Effector memory CD4-positive, alpha-beta T cell (primary cell): ENCODE data around the gene LATS1.
"Not testable (repeated sequence)": the region's sequence is repeated elsewhere in the genome, so short reads cannot be mapped to it uniquely, and the experiment has no call there.

ENCODE experiments used
- DNase-seq, 3 donors: peaks; one replicate each; pipeline ENCODE4 v3.0.0-alpha.2; 2020
- H3K27ac ChIP-seq: 2 replicates; pipeline ENCODE4 v1.7.0; 2013; ENCODE audit warnings: mild to moderate bottlenecking, low read length, moderate library complexity; ENCODE audit not compliant: insufficient read depth, poor library complexity, severe bottlenecking
- H3K27me3 ChIP-seq: replicated peaks from 2 replicates; pipeline ENCODE4 v1.7.0; 2013; ENCODE audit warnings: mild to moderate bottlenecking, low read length; ENCODE audit not compliant: insufficient read depth, control insufficient read depth, poor library complexity, severe bottlenecking
- H3K36me3 ChIP-seq: 2 replicates; pipeline ENCODE4 v1.7.0; 2013; ENCODE audit warnings: mild to moderate bottlenecking, low read length, moderate library complexity; ENCODE audit not compliant: control insufficient read depth, insufficient read depth
- H3K4me1 ChIP-seq: 2 replicates; pipeline ENCODE4 v1.7.0; 2013; ENCODE audit warnings: low read length, mild to moderate bottlenecking; ENCODE audit not compliant: control insufficient read depth, insufficient read depth, poor library complexity, severe bottlenecking
- H3K4me3 ChIP-seq: 2 replicates; pipeline ENCODE4 v1.7.0; 2013; ENCODE audit warnings: low read length, low read depth, mild to moderate bottlenecking; ENCODE audit not compliant: insufficient read depth, poor library complexity, severe bottlenecking
- H3K9me3 ChIP-seq: 2 replicates; pipeline ENCODE4 v1.7.0; 2013; ENCODE audit warnings: mild to moderate bottlenecking, low read length, moderate library complexity; ENCODE audit not compliant: control insufficient read depth

Gene LATS1

DNA sequence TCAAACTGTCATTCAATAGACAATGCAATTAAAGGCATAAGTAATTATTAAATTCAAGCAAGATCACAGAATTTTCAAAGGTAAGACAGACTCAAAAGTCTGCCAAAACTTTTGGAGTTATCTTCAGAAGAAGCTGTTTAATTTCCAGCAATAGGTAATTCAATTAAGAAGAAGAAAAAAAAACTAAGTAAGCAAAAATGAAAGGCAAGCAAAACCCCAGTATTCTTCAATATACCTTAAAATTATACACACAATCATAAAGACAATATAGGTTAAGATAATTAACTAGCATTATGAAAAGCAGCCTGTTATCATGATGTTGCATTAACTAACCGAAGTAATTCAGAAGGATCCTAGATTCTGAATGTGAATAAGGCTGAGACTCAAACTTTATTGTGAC lies 3.5 kb downstream of the LATS1 start:
- Histone ChIP-seq H3K4me1 (peaks cover 16% of the 10 kb centered on the region), H3K9me3 (no peaks in the 10 kb centered on the region), H3K36me3 (no peaks in the 10 kb centered on the region), H3K27me3 (no peaks in the 10 kb centered on the region), H3K4me3 (no peak overlapping the region), H3K27ac (no peak overlapping the region)
- no peak for DNase-seq

DNA sequence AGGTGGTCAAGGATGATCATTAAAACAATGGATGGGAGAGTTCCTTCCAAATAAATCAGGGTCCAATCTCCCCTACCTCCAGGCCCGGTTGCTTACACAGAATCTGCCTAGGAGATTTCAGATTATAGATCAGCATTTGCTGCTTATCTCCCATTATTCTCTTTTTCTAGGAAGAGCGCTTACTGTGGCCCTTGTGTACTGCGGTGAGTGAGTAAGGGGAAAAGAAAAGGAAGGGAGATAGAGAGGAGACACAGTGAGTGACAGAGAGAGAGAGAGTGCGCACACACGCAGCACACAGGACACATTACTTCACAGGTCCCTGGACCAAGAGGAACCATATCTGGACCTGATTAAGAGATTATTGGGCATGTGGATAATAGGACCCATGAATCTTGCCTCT lies 6.2 kb downstream of the LATS1 start:
- DNase-seq = no peak
- Histone ChIP-seq H3K27ac (no peak overlapping the region), H3K9me3 (no peaks in the 10 kb centered on the region), H3K36me3 (no peaks in the 10 kb centered on the region), H3K4me3 (no peak overlapping the region), H3K4me1 (peaks cover 20% of the 10 kb centered on the region), H3K27me3 (no peaks in the 10 kb centered on the region)

DNA sequence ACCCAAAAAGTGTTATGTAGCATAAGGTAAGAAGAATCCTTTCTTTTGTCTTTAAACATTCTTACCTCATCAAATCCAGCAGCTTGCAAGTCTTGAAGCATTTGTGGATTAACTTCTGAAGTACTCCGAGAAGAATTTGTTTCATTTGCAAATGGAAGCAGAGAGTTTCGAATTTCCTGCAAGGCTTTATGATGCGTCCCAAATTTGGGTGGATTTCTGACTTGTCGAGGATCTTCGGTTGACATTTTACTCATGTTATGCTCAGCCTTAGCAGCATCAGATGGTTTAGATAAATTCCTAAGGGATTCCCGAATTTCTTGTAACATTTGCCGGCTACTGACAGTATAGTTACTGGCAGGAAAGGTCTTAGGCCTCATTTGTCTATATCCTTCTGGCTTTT lies 16.2 kb downstream of the LATS1 start:
- Histone ChIP-seq H3K27me3 (no peaks in the 10 kb centered on the region), H3K4me3 (no peak overlapping the region), H3K27ac (no peak overlapping the region), H3K36me3 (peaks cover 13% of the 10 kb centered on the region), H3K9me3 (no peaks in the 10 kb centered on the region), H3K4me1 (peaks cover 6% of the 10 kb centered on the region)
- DNase-seq = no peak

DNA sequence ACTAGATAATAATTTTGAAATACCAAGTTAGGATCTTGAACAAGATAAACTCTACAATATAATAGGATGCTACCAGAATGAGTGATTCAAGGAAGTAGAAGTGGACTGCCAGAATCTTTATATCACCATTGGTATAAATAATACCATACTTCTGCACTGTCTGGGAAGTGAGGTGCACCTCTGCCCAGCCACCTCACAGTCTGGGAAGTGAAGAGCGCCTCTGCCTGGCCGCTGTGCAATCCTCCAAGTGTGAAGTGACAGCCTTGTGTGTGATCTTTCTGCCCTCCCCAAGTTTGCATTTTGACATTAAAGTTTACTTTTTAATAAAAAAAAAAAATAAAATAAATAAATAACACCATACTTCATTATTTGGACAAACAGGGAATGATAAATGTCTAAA lies 18.8 kb downstream of the LATS1 start:
- H3K27ac ChIP-seq = no peak overlapping the region
- no peaks in the 10 kb centered on the region for H3K9me3 ChIP-seq
- peaks cover 13% of the 10 kb centered on the region for H3K36me3 ChIP-seq
- peaks cover 3% of the 10 kb centered on the region for H3K4me1 ChIP-seq
- no peak for DNase-seq
- H3K4me3 ChIP-seq = no peak overlapping the region
- no peaks in the 10 kb centered on the region for H3K27me3 ChIP-seq

DNA sequence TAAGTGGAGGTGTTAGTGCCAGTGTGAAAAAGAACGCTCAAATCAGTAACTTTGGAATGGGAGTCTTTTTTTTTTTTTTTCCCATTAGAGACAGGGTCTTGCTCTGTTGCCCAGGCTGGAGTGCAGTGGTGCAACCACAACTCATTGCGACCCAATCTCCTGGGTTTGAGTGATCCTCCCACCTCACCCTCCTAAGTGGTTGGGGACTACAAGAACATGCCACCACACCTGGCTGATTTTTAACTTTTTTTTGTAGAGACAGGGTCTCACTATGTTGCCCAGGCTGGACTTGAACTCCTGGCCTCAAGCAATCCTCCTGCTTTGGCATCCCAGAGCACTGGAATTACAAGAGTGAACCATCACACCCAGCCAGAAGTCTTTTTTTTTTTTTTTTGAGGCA lies 19.7 kb downstream of the LATS1 start:
- Histone ChIP-seq H3K27ac (no peak overlapping the region), H3K4me3 (no peak overlapping the region), H3K4me1 (peaks cover 3% of the 10 kb centered on the region), H3K27me3 (no peaks in the 10 kb centered on the region), H3K36me3 (peaks cover 14% of the 10 kb centered on the region), H3K9me3 (no peaks in the 10 kb centered on the region)
- no peak for DNase-seq

DNA sequence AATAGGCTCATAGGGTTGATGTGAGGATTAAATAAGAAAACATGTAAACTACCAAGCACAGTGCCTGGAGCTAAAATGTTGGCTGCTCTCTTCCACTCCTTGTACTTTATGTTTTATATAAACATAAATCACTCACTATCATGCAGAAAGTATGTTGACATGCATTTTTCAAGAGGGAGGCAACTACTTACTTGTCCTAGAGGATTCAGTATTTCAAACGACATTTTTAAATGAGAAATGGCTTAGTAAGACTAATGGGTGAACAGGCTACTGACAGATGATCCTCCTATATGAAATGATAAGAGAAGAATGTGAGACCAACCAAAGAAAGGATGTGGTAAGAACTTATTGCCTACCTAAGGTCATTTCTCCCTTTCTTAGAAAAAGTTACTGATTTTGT lies 21.0 kb downstream of the LATS1 start:
- H3K4me3 ChIP-seq = no peak overlapping the region
- no peak overlapping the region for H3K27ac ChIP-seq
- H3K27me3 ChIP-seq = no peaks in the 10 kb centered on the region
- no peaks in the 10 kb centered on the region for H3K9me3 ChIP-seq
- DNase-seq = no peak
- H3K36me3 ChIP-seq = peaks cover 20% of the 10 kb centered on the region
- peaks cover 3% of the 10 kb centered on the region for H3K4me1 ChIP-seq

DNA sequence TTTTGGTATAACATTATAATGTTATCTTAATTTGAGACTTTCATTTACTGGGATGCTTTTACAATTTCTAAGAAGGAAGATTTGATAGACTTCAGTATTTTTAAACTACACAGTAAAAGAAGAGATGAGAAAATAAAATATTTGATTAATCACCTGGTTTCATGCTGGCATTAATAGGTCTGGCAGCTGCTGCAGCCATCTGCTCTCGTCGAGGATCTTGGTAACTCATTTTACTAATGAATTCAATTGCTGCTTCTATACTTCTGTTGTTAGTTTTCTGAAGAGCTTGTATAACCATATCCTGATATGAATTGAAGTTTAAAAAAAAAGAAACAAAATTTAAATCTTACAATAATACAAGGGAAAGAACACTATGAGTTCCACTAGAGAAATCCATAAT lies 23.0 kb downstream of the LATS1 start:
- Histone ChIP-seq H3K36me3 (peaks cover 33% of the 10 kb centered on the region), H3K27ac (no peak overlapping the region), H3K4me1 (peaks cover 3% of the 10 kb centered on the region), H3K4me3 (no peak overlapping the region), H3K27me3 (no peaks in the 10 kb centered on the region), H3K9me3 (no peaks in the 10 kb centered on the region)
- DNase-seq = no peak

DNA sequence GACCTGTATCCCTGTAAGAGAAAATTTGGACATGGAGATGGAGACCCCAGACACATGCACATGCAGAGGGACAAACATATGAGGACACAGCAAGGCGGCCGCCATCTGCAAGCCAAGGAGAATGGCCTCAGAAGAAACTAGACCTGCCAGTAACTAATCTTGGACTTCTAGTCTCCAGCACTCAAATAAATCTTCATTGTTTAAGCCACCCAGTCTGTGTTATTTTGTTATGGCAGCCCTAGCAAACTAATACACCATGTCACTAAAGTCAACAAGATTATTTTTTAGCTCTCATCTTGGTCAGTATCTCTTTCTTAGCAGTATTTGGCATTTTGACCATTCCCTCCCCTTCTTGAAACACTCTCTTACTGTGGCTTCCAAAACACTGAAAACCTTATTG lies 26.7 kb downstream of the LATS1 start:
- no peaks in the 10 kb centered on the region for H3K4me1 ChIP-seq
- no peak overlapping the region for H3K4me3 ChIP-seq
- H3K27ac ChIP-seq = no peak overlapping the region
- no peaks in the 10 kb centered on the region for H3K27me3 ChIP-seq
- no peaks in the 10 kb centered on the region for H3K9me3 ChIP-seq
- H3K36me3 ChIP-seq = peaks cover 25% of the 10 kb centered on the region
- no peak for DNase-seq

DNA sequence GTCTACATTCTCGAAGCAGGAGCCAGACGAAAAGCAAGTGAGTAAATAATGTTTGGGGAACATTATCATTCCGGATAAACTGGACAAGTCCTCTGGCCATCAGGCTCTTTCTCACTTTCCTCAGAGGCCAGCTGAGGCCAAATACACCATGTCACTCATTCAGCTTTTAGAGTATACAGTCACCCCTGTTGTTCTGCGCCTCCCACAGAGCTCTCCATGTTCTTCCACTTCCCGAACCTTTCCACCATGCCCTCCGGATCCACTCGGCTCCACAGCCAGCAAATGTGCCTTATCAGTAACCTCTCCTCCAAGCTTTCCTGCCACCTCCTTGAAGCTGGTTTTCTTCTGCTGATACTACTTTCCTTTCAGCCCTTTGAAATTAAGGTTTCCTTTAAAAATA lies 31.7 kb downstream of the LATS1 start:
- Histone ChIP-seq H3K36me3 (peaks cover 17% of the 10 kb centered on the region), H3K27ac (no peak overlapping the region), H3K27me3 (no peaks in the 10 kb centered on the region), H3K4me1 (no peaks in the 10 kb centered on the region), H3K4me3 (no peak overlapping the region), H3K9me3 (no peaks in the 10 kb centered on the region)
- DNase-seq = no peak

DNA sequence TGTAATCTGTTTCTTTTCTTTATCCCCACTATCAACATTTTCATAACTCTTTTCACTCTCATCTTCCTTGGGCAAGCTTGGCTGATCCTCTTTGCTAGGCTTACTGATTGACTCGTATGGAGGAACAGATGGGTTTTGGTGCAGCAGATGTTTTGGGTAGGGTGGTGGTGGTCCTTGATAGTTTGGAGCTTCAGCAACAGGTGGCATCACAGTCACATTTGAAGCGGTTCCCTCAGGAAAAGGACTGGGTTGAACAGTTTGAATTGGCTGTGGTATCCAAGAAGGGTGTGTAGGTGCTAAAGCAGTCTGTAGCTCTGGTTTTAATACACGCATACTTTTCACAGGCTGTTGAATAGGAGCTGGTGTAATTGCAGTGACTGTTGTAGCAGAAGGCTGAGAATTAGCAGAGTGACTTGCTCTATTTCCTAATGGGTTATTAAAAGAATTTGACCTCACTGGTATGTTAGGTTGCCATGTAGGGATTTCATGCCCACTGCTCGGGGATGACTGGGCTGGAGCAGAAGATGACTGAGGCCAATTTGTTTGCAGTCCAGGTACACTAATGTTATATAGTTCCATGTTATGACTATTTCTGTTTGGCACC lies 34.5 kb downstream of the LATS1 start:
- H3K9me3 ChIP-seq = no peaks in the 10 kb centered on the region
- no peaks in the 10 kb centered on the region for H3K27me3 ChIP-seq
- no peak overlapping the region for H3K4me3 ChIP-seq
- peaks cover 10% of the 10 kb centered on the region for H3K36me3 ChIP-seq
- no peaks in the 10 kb centered on the region for H3K4me1 ChIP-seq
- H3K27ac ChIP-seq = no peak overlapping the region
- DNase-seq = no peak

DNA sequence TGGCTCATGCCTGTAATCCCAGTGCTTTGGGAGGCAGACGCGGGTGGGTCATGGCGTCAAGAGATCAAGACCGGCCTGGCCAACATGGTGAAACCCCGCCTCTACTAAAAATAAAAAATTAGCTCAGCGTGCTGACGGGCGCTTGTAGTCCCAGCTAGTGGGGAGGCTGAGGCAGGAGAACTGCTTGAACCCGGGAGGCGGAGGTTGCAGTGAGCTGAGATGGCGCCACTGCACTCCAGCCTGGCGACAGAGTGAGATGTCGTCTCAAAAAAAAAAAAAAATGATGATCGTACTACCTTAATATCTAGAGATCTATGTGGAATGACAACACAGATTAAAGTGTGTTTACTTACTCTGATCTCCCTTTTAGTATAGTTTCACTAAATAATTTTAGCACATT lies 36.1 kb downstream of the LATS1 start:
- not testable (repeated sequence) for H3K27ac ChIP-seq, H3K9me3 ChIP-seq, H3K4me1 ChIP-seq, DNase-seq, H3K27me3 ChIP-seq, H3K4me3 ChIP-seq
- peaks cover 13% of the 10 kb centered on the region for H3K36me3 ChIP-seq
